Activated naive CD4-positive, alpha-beta T cell treated with anti-CD3 and anti-CD28 coated beads for 36 hours (primary cell): ENCODE results near the gene PROM1. TPM values are rescaled to one million over a fixed set of nuclear protein-coding genes. Genes with fewer than 3 reads are reported as not detected.

Source experiments
- CTCF ChIA-PET: fragments of 350-600 bp; sonication (Branson Sonifier 250); formaldehyde crosslinking; loops from one replicate; lab custom pipeline; 2021; ENCODE audit warnings: antibody characterized with exemption; lab: Charles Lee
- DNase-seq: peaks from one replicate; pipeline ENCODE4 v3.0.0-alpha.2; 2020
- H3K27ac Mint-ChIP-seq: one replicate; pipeline ENCODE4 v1.8.0; 2021; ENCODE audit warnings: mild to moderate bottlenecking, mixed read lengths
- H3K27me3 Mint-ChIP-seq: one replicate; pipeline ENCODE4 v1.8.0; 2021; ENCODE audit warnings: low read depth, mixed read lengths
- H3K36me3 Mint-ChIP-seq: one replicate; pipeline ENCODE4 v1.8.0; 2021; ENCODE audit warnings: low read depth, mixed read lengths
- H3K4me1 Mint-ChIP-seq: one replicate; pipeline ENCODE4 v1.8.0; 2021; ENCODE audit warnings: low read depth, mixed read lengths
- H3K4me3 Mint-ChIP-seq: one replicate; pipeline ENCODE4 v1.8.0; 2021; ENCODE audit warnings: mild to moderate bottlenecking, moderate library complexity, mixed read lengths
- H3K9me3 Mint-ChIP-seq: one replicate; pipeline ENCODE4 v1.8.0; 2021; ENCODE audit warnings: mixed read lengths
- intact Hi-C: fragments of 100-400 bp; cut with micrococcal nuclease; formaldehyde crosslinking; loops from one replicate; pipeline ENCODE4 v1.15.1; 2023
- total RNA-seq, 2 experiments: library from RNA; stranded (reverse); gene quantifications; one replicate each; pipeline ENCODE4 v1.2.3, GENCODE V29; 2021

Gene PROM1
- total RNA-seq, 2 experiments from 2014 or later, result 0.05 to 0.10 TPM

DNA sequence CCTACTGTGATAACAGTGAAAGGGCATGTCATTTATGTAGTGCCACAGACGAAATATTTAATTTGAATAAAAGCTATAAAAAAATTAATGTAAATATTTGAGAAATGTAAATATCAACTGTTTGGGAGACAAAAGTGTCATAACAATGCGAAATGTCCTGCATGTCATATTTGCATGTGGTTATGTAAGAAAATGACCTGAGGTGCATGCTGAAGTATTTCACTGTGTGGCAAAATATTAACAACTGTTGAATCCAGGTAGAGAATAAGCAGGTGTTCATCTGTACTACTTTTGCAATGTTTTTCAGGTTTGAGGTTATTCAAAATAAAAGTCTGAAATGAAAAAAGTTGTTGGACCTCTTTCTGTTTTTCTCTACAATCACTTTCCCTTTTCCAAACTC lies 30.9 kb downstream of the PROM1 start:
- no peaks in the 10 kb centered on the region for H3K36me3 Mint-ChIP-seq
- H3K4me1 Mint-ChIP-seq, result no peaks in the 10 kb centered on the region
- H3K27me3 Mint-ChIP-seq, result peaks cover 21% of the 10 kb centered on the region
- no peak overlapping the region for H3K27ac Mint-ChIP-seq
- H3K4me3 Mint-ChIP-seq, result no peak overlapping the region
- no peaks in the 10 kb centered on the region for H3K9me3 Mint-ChIP-seq
- intact Hi-C loops, result no loop called here
- CTCF ChIA-PET, result no interaction called here
- DNase-seq, result no peak

- no peak for DNase-seq
- H3K27ac Mint-ChIP-seq, result no peak overlapping the region
- H3K4me1 Mint-ChIP-seq, result no peaks in the 10 kb centered on the region
- no peaks in the 10 kb centered on the region for H3K36me3 Mint-ChIP-seq
- intact Hi-C loops, result no loop called here
- H3K27me3 Mint-ChIP-seq, result peaks cover 19% of the 10 kb centered on the region
- no peaks in the 10 kb centered on the region for H3K9me3 Mint-ChIP-seq
- no peak overlapping the region for H3K4me3 Mint-ChIP-seq
- CTCF ChIA-PET, result no interaction called here
Observed at GRCh38 chr4:16051980-16052379, 31.8 kb downstream of the PROM1 start.

DNA sequence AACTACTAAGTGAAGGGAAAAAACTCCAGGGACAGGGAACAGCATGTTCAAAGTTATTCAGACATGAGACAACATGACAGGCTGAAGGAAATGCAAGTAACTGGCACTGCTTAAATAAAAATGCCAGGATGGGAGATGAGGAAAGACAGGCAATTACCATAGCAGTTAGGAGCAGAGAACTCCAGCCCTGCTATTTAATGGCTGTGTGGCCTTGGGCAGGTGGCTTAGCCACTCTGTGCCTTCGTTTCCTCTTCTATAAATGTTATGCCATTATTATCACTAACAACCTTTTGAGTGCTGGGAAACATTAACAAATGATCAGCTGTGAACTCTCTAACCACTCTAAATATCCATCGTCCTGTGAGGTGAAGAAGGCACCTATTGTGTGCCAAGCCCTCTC lies 32.7 kb downstream of the PROM1 start:
- no peak for DNase-seq
- Mint-ChIP-seq H3K36me3 (no peaks in the 10 kb centered on the region), H3K27ac (no peak overlapping the region), H3K9me3 (no peaks in the 10 kb centered on the region), H3K4me3 (no peak overlapping the region), H3K4me1 (no peaks in the 10 kb centered on the region), H3K27me3 (peaks cover 19% of the 10 kb centered on the region)
- CTCF ChIA-PET, result no interaction called here
- intact Hi-C loops, result no loop called here

DNA sequence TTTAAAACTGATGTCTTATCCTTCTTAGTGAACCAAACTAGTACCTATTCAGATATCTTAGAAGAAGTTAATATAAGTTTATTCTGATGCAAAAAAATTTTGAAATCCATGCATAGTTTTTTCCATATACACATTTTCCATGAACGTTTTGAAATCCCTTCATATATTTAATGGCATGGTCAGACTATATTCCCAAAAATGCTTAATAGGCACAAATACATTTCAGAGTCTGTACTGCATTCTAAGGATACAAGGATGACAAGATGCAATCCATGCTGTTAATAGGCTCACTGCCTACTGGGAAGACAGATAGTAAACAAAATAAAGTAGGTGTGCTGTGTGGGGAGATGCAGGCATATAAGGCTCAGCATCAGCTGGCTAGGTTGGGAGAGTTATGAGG lies 33.2 kb downstream of the PROM1 start:
- no peak for DNase-seq
- Mint-ChIP-seq H3K4me1 (no peaks in the 10 kb centered on the region), H3K36me3 (no peaks in the 10 kb centered on the region), H3K27ac (no peak overlapping the region), H3K4me3 (no peak overlapping the region), H3K27me3 (peaks cover 14% of the 10 kb centered on the region), H3K9me3 (no peaks in the 10 kb centered on the region)
- CTCF ChIA-PET, result no interaction called here
- intact Hi-C loops, result no loop called here

GRCh38 chr4:16048619-16049419 lies 35.0 kb downstream of the PROM1 start:
- no peak for DNase-seq
- CTCF ChIA-PET, result interaction anchor here (1.1 kb wide), 1 partner anchor 48 kb away, joined by 5 read pairs; no protein-coding TSS in a partner anchor
- intact Hi-C loops, result no loop called here
- no peaks in the 10 kb centered on the region for H3K36me3 Mint-ChIP-seq
- H3K4me1 Mint-ChIP-seq, result no peaks in the 10 kb centered on the region
- no peak overlapping the region for H3K27ac Mint-ChIP-seq
- no peak overlapping the region for H3K4me3 Mint-ChIP-seq
- H3K9me3 Mint-ChIP-seq, result no peaks in the 10 kb centered on the region
- peaks cover 1% of the 10 kb centered on the region for H3K27me3 Mint-ChIP-seq

GRCh38 chr4:16045687-16046086 lies 38.1 kb downstream of the PROM1 start:
- H3K9me3 Mint-ChIP-seq, result no peaks in the 10 kb centered on the region
- no peak overlapping the region for H3K27ac Mint-ChIP-seq
- CTCF ChIA-PET, result no interaction called here
- H3K27me3 Mint-ChIP-seq, result peaks cover 1% of the 10 kb centered on the region
- H3K4me3 Mint-ChIP-seq, result no peak overlapping the region
- H3K4me1 Mint-ChIP-seq, result no peaks in the 10 kb centered on the region
- no peaks in the 10 kb centered on the region for H3K36me3 Mint-ChIP-seq
- DNase-seq, result no peak
- intact Hi-C loops, result no loop called here

- DNase-seq, result no peak
- no peaks in the 10 kb centered on the region for H3K27me3 Mint-ChIP-seq
- H3K36me3 Mint-ChIP-seq, result no peaks in the 10 kb centered on the region
- no peak overlapping the region for H3K4me3 Mint-ChIP-seq
- H3K9me3 Mint-ChIP-seq, result no peaks in the 10 kb centered on the region
- no peaks in the 10 kb centered on the region for H3K4me1 Mint-ChIP-seq
- CTCF ChIA-PET, result no interaction called here
- no peak overlapping the region for H3K27ac Mint-ChIP-seq
- intact Hi-C loops, result no loop called here
Observed at GRCh38 chr4:16043642-16044498, 40.0 kb downstream of the PROM1 start.

DNA sequence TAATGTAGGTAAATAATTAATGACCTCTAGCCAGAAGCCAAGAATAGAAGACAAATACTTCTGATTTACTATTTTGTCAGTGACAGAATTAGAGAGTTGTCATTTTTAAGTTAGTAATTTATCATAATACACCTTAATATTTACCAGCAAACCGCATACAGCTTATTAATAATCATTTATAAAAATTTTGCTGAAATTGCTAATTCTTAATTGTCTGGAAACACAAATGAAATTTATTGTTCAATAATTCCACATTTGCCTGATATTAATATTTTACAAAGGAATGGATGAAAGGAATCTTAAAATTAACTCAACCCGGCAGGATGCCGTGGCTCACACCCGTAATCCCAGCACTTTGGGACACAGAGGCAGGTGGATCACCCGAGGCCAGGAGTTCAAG lies 44.7 kb downstream of the PROM1 start:
- no peaks in the 10 kb centered on the region for H3K27me3 Mint-ChIP-seq
- H3K4me3 Mint-ChIP-seq, result no peak overlapping the region
- DNase-seq, result no peak
- intact Hi-C loops, result no loop called here
- no peak overlapping the region for H3K27ac Mint-ChIP-seq
- H3K4me1 Mint-ChIP-seq, result no peaks in the 10 kb centered on the region
- no peaks in the 10 kb centered on the region for H3K36me3 Mint-ChIP-seq
- CTCF ChIA-PET, result no interaction called here
- H3K9me3 Mint-ChIP-seq, result no peaks in the 10 kb centered on the region

DNA sequence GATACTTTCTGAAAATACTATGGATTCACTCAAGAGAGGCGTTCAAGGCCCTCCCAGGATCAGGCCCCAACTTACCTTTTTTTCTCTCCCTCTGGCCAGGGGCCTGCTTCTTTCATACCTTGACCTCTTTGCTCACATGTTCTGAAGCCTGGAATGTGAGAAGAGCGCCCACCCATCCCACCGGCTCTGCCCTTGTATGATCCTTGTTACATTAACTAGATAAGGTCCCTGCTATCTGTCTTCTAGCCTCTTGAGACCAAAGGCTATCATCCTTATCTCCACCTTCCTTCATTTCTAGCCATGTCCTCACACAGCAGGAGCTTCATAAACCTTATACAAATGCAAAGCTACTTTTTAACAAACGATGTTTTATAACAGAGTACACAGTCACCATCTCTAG lies 45.9 kb downstream of the PROM1 start:
- CTCF ChIA-PET, result no interaction called here
- Mint-ChIP-seq H3K36me3 (no peaks in the 10 kb centered on the region), H3K4me1 (no peaks in the 10 kb centered on the region), H3K27ac (no peak overlapping the region), H3K4me3 (no peak overlapping the region), H3K27me3 (no peaks in the 10 kb centered on the region), H3K9me3 (no peaks in the 10 kb centered on the region)
- DNase-seq, result no peak
- intact Hi-C loops, result no loop called here

- CTCF ChIA-PET, result no interaction called here
- H3K27ac Mint-ChIP-seq, result no peak overlapping the region
- no peaks in the 10 kb centered on the region for H3K36me3 Mint-ChIP-seq
- intact Hi-C loops, result no loop called here
- H3K27me3 Mint-ChIP-seq, result no peaks in the 10 kb centered on the region
- H3K4me1 Mint-ChIP-seq, result no peaks in the 10 kb centered on the region
- DNase-seq, result no peak
- no peaks in the 10 kb centered on the region for H3K9me3 Mint-ChIP-seq
- no peak overlapping the region for H3K4me3 Mint-ChIP-seq
Observed at GRCh38 chr4:16035843-16036242, 48.0 kb downstream of the PROM1 start.

DNA sequence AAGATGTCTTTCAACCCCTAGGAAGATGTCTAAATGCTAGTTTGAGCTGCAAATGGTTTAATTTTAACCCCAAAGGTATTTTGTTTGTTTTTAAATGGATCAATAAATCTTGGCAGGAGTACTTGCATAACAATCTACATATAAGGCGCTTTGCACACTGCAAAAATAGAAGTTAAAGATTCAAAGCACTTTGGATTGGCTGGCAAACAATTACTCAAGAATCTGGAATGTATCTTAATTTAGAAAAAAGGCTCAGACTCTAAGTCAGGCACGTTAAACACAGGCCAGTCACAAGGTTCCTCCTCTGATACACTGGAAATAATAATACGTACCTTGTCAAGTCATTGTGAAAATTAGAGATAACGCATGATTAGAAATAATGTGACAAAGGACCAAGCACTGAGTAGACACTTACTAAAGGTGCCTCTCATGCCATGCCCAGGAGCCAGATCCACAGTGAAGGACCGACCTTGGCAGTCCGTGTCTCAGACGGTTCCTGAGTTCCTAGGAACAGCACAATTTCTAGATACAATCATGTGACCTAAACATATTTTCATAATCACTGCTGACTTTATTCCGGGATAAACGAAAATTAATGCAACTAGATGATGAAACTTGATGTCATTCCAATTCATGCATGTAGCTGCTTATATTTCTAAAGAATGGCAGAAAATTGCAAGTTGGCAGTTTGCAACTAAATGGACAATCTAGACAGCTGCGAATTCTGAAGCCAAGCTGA lies 49.6 kb downstream of the PROM1 start:
- Mint-ChIP-seq H3K27ac (no peak overlapping the region), H3K4me3 (no peak overlapping the region), H3K36me3 (no peaks in the 10 kb centered on the region), H3K27me3 (no peaks in the 10 kb centered on the region), H3K9me3 (no peaks in the 10 kb centered on the region), H3K4me1 (no peaks in the 10 kb centered on the region)
- DNase-seq, result no peak
- intact Hi-C loops, result no loop called here
- CTCF ChIA-PET, result interaction anchor here (0.6 kb wide), 1 partner anchor 280 kb away, joined by 3 read pairs; no protein-coding TSS in a partner anchor

DNA sequence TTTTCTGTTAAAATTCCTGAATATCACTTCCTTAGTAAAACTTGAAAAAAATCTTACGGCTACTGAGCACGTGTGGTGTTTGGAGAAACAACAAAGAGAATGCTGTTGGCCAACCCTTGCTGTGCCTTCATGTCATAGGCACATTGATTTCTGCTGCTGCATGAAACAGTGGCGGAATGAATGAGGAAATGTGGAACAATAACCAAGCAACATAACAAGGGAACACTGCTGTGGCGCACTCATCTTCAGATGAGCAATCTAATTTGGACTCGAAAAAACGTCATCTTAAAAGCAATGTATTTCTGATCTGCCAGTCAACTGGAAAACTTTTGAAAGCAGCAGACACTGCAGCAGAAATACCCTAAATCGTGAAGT lies 51.4 kb downstream of the PROM1 start:
- H3K4me3 Mint-ChIP-seq, result no peak overlapping the region
- CTCF ChIA-PET, result interaction anchor here (2.8 kb wide), 1 partner anchor 233 kb away, joined by 12 read pairs; no protein-coding TSS in a partner anchor
- intact Hi-C loops, result no loop called here
- H3K36me3 Mint-ChIP-seq, result no peaks in the 10 kb centered on the region
- H3K4me1 Mint-ChIP-seq, result no peaks in the 10 kb centered on the region
- peaks cover 2% of the 10 kb centered on the region for H3K27me3 Mint-ChIP-seq
- no peaks in the 10 kb centered on the region for H3K9me3 Mint-ChIP-seq
- DNase-seq, result no peak
- H3K27ac Mint-ChIP-seq, result no peak overlapping the region
